Posterior vena cava (tissue), 2 donors: ENCODE results near the gene MAP1LC3B2. TPM values are rescaled to one million over a fixed set of nuclear protein-coding genes. Genes with fewer than 3 reads are reported as not detected.

Experiments used
- DNase-seq: peaks from one replicate; pipeline ENCODE4 v3.0.0-alpha.2; 2020; ENCODE audit warnings: low spot score
- intact Hi-C, 2 donors: fragments of 100-400 bp; cut with DNase I; formaldehyde crosslinking; loops; one replicate each; pipeline versions ENCODE4 v1.14.1 to v1.14.2; 2022 to 2023
- long read RNA-seq, 2 donors: library from polyadenylated mRNA; unstranded; transcript quantifications; one replicate each; pipeline ENCODE4 v2.0.0, GENCODE V29; 2020 to 2021
- total RNA-seq, 2 donors: library from RNA; stranded (reverse); fragmentation: NEBNext Ultra II Directional; extraction: Animal tissue kit (Norgen Biotek cat#: 25700); gene quantifications; one replicate each; pipeline ENCODE4 v1.2.1, GENCODE V29; 2021
- donor health status: DM: yes; HTN: yes; CAD: no.
- donor health status: DM: yes; HTN: yes; CAD: no.

MAP1LC3B2 gene
- 1 to 10 TPM in 1 of 2 donors, not detected in 1; 1.8 TPM for total RNA-seq
- long read RNA-seq, donor 1, result 0 reads
- long read RNA-seq, donor 2, result 0 reads

GRCh38 chr12:116559162-116559935 lies at the start of gene MAP1LC3B2:
TSS of gene MAP1LC3B2 (plus strand) at chr12:116559381. CDS start at chr12:116575943, 16,562 bp downstream.
- intact Hi-C loops, result loop anchor here in 1 of 2 donors (5.0 kb wide), 1 partner anchor 1322 kb away; no protein-coding TSS in a partner anchor
- DNase-seq, result no peak

- intact Hi-C loops, result no loop called here
- DNase-seq, result no peak
Observed at GRCh38 chr12:116513944-116514343, 45.2 kb upstream of the MAP1LC3B2 start.

GRCh38 chr12:116515684-116516083 lies 43.5 kb upstream of the MAP1LC3B2 start:
- intact Hi-C loops, result no loop called here

GRCh38 chr12:116516657-116517056 lies 42.5 kb upstream of the MAP1LC3B2 start:
- intact Hi-C loops, result loop anchor here in 1 of 2 donors (1.0 kb wide), 1 partner anchor 40 kb away; no protein-coding TSS in a partner anchor
- no peak for DNase-seq

More at GRCh38 chr12:116515684-116516083, 43.5 kb upstream of the MAP1LC3B2 start:
- no peak for DNase-seq

- no peak for DNase-seq
- intact Hi-C loops, result loop anchor here in 1 of 2 donors (1.0 kb wide), 1 partner anchor 41 kb away; no protein-coding TSS in a partner anchor
Observed at GRCh38 chr12:116517431-116518045, 41.6 kb upstream of the MAP1LC3B2 start.

GRCh38 chr12:116520225-116520760 lies 38.9 kb upstream of the MAP1LC3B2 start:
- no peak for DNase-seq
- intact Hi-C loops, result loop anchor here in 1 of 2 donors (10.0 kb wide), 2 partner anchors 75 to 85 kb away; no protein-coding TSS in a partner anchor

- DNase-seq, result no peak
- intact Hi-C loops, result loop anchor here in 1 of 2 donors (10.0 kb wide), 2 partner anchors 74 to 86 kb away; no protein-coding TSS in a partner anchor
Observed at GRCh38 chr12:116520801-116521471, 38.2 kb upstream of the MAP1LC3B2 start.

- intact Hi-C loops, result loop anchor here in 1 of 2 donors (10.0 kb wide), 2 partner anchors 70 to 90 kb away; no protein-coding TSS in a partner anchor
- no peak for DNase-seq
Observed at GRCh38 chr12:116524311-116524710, 34.9 kb upstream of the MAP1LC3B2 start.

GRCh38 chr12:116524964-116525379 lies 34.2 kb upstream of the MAP1LC3B2 start:
- DNase-seq, result no peak

GRCh38 chr12:116525418-116526001 lies 33.7 kb upstream of the MAP1LC3B2 start:
- DNase-seq, result peak; percentile 90
- intact Hi-C loops, result loop anchor here in 1 of 2 donors (10.0 kb wide), 2 partner anchors 69 to 91 kb away; no protein-coding TSS in a partner anchor

More at GRCh38 chr12:116524964-116525379, 34.2 kb upstream of the MAP1LC3B2 start:
- intact Hi-C loops, result loop anchor here in 1 of 2 donors (10.0 kb wide), 2 partner anchors 70 to 90 kb away; no protein-coding TSS in a partner anchor

- no peak for DNase-seq
- intact Hi-C loops, result loop anchor here in 1 of 2 donors (10.0 kb wide), 2 partner anchors 67 to 93 kb away; no protein-coding TSS in a partner anchor
Observed at GRCh38 chr12:116528065-116528464, 31.1 kb upstream of the MAP1LC3B2 start.

GRCh38 chr12:116528498-116528897 lies 30.7 kb upstream of the MAP1LC3B2 start:
- no peak for DNase-seq
- intact Hi-C loops, result loop anchor here in 1 of 2 donors (10.0 kb wide), 2 partner anchors 66 to 94 kb away; no protein-coding TSS in a partner anchor

- intact Hi-C loops, result loop anchor here in 1 of 2 donors (10.0 kb wide), 2 partner anchors 66 to 94 kb away; no protein-coding TSS in a partner anchor
- no peak for DNase-seq
Observed at GRCh38 chr12:116529048-116529447, 30.1 kb upstream of the MAP1LC3B2 start.

GRCh38 chr12:116529686-116530085 lies 29.5 kb upstream of the MAP1LC3B2 start:
- intact Hi-C loops, result loop anchor here in 1 of 2 donors (10.0 kb wide), 3 partner anchors 65 to 235 kb away; no protein-coding TSS in a partner anchor
- DNase-seq, result no peak

GRCh38 chr12:116532428-116532827 lies 26.8 kb upstream of the MAP1LC3B2 start:
- no peak for DNase-seq
- intact Hi-C loops, result loop anchor here in 1 of 2 donors (10.0 kb wide), 1 partner anchor 238 kb away; no protein-coding TSS in a partner anchor

- intact Hi-C loops, result loop anchor here in 1 of 2 donors (10.0 kb wide), 1 partner anchor 238 kb away; no protein-coding TSS in a partner anchor
- DNase-seq, result no peak
Observed at GRCh38 chr12:116532986-116533342, 26.2 kb upstream of the MAP1LC3B2 start.

- intact Hi-C loops, result loop anchor here in 1 of 2 donors (10.0 kb wide), 1 partner anchor 239 kb away; no protein-coding TSS in a partner anchor
- DNase-seq, result peak; percentile 93
Observed at GRCh38 chr12:116533343-116534251, 25.6 kb upstream of the MAP1LC3B2 start.
